Coronary artery (tissue), 2 donors: ENCODE measurements around the gene PEX5L.
"Not testable (repeated sequence)": the region's sequence is repeated elsewhere in the genome, so short reads cannot be mapped to it uniquely, and the experiment has no call there.

ENCODE experiments used
- DNase-seq: peaks from one replicate; pipeline ENCODE4 v3.0.0-alpha.2; 2017; ENCODE audit warnings: low spot score
- H3K27ac ChIP-seq, 2 donors: fragments of 200-600 bp; sonication (generic); one replicate each; pipeline ENCODE4 v1.5.1; 2016 to 2019
- H3K4me3 ChIP-seq: fragments of 200-600 bp; sonication (generic); 2 replicates; pipeline ENCODE4 v1.5.1; 2016; ENCODE audit warnings: mild to moderate bottlenecking, moderate library complexity
- CTCF ChIP-seq: fragments of 200-600 bp; sonication (generic); IDR thresholded peaks from one replicate; pipeline ENCODE4 v1.5.1; 2019; ENCODE audit warnings: antibody characterized with exemption

Gene PEX5L

GRCh38 chr3:180011927-180012326, 24.8 kb downstream of the PEX5L start:
- no peak overlapping the region for H3K27ac ChIP-seq
- TF ChIP-seq CTCF: no peak
- no peak for DNase-seq
- H3K4me3 ChIP-seq: no peak overlapping the region

- H3K27ac ChIP-seq, DNase-seq, H3K4me3 ChIP-seq: not testable (repeated sequence)
Measured at GRCh38 chr3:180008318-180008717, 28.4 kb downstream of the PEX5L start.

- Histone ChIP-seq H3K4me3 (no peak overlapping the region), H3K27ac (no peak overlapping the region)
- no peak for TF ChIP-seq CTCF
- DNase-seq: no peak
Measured at GRCh38 chr3:180004542-180004941, 32.2 kb downstream of the PEX5L start.

- no peak for TF ChIP-seq CTCF
- no peak for DNase-seq
- no peak overlapping the region for H3K4me3 ChIP-seq
Measured at GRCh38 chr3:180002006-180002405, 34.7 kb downstream of the PEX5L start.

GRCh38 chr3:180000500-180000899, 36.2 kb downstream of the PEX5L start:
- Histone ChIP-seq H3K4me3 (no peak overlapping the region), H3K27ac (no peak overlapping the region)
- no peak for TF ChIP-seq CTCF
- no peak for DNase-seq

More at GRCh38 chr3:180002006-180002405, 34.7 kb downstream of the PEX5L start:
- H3K27ac ChIP-seq: no peak overlapping the region

- no peak for DNase-seq
- no peak for TF ChIP-seq CTCF
- Histone ChIP-seq H3K27ac (no peak overlapping the region), H3K4me3 (no peak overlapping the region)
Measured at GRCh38 chr3:179995406-179995805, 41.3 kb downstream of the PEX5L start.

- DNase-seq: no peak
- no peak overlapping the region for H3K27ac ChIP-seq
Measured at GRCh38 chr3:179991883-179992282, 44.9 kb downstream of the PEX5L start.

More at GRCh38 chr3:179991883-179992282, 44.9 kb downstream of the PEX5L start:
- H3K4me3 ChIP-seq: no peak overlapping the region
- no peak for TF ChIP-seq CTCF
